Measurements from ENCODE around the gene PC. TPM values are rescaled to one million over a fixed set of nuclear protein-coding genes. Genes with fewer than 3 reads are reported as not detected.

Gene PC
- polyA plus RNA-seq, 3 donors: 4.6 to 7.1 (median 6.0) TPM

GRCh38 chr11:67002921-67003411 lies 44.8 kb upstream of the PC start:
- no peaks in the 10 kb centered on the region for H3K4me1 Mint-ChIP-seq
- no peaks in the 10 kb centered on the region for H3K79me2 ChIP-seq (ENCODE audit: insufficient read depth, low read length)
- H3K9me3 ChIP-seq (replicated peaks in 1 of 2; ENCODE audit: control insufficient read depth in 1 of 2, insufficient read depth in 1 of 2, low read length in 2 of 2): no peaks in the 10 kb centered on the region
- H3K27ac Mint-ChIP-seq: no peak overlapping the region
- no peak overlapping the region for H2AFZ ChIP-seq (ENCODE audit: insufficient read depth, low read depth, low read length, poor library complexity, severe bottlenecking)
- H3K9ac ChIP-seq (ENCODE audit: insufficient read depth, low read length, poor library complexity, severe bottlenecking): no peak overlapping the region
- H3K9me3 Mint-ChIP-seq: peaks cover 0 to 6% (median 0%) of the 10 kb centered on the region in 7 donors
- no peaks in the 10 kb centered on the region for H3K27me3 ChIP-seq (ENCODE audit: control insufficient read depth in 2 of 2, insufficient read depth in 2 of 2, low read length in 2 of 2)
- no peaks in the 10 kb centered on the region for H3K36me3 Mint-ChIP-seq
- TF ChIP-seq, protein P1, sequence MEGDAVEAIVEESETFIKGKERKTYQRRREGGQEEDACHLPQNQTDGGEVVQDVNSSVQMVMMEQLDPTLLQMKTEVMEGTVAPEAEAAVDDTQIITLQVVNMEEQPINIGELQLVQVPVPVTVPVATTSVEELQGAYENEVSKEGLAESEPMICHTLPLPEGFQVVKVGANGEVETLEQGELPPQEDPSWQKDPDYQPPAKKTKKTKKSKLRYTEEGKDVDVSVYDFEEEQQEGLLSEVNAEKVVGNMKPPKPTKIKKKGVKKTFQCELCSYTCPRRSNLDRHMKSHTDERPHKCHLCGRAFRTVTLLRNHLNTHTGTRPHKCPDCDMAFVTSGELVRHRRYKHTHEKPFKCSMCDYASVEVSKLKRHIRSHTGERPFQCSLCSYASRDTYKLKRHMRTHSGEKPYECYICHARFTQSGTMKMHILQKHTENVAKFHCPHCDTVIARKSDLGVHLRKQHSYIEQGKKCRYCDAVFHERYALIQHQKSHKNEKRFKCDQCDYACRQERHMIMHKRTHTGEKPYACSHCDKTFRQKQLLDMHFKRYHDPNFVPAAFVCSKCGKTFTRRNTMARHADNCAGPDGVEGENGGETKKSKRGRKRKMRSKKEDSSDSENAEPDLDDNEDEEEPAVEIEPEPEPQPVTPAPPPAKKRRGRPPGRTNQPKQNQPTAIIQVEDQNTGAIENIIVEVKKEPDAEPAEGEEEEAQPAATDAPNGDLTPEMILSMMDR (IDR thresholded peaks at IDR 0.05): no peak
- intact Hi-C loops (cut with micrococcal nuclease): no loop called here
- H3K4me3 Mint-ChIP-seq: no peak overlapping the region
- no peak for DNase-seq
- WGBS (ENCODE audit: insufficient coverage): 93% methylated on average over 2 of the region's 5 CpGs
- H3K36me3 ChIP-seq (replicated peaks in 1 of 2; ENCODE audit: control insufficient read depth in 1 of 2, insufficient read depth in 2 of 2, low read length in 2 of 2): no peaks in the 10 kb centered on the region
- no peak overlapping the region for H3K4me3 ChIP-seq (replicated peaks in 1 of 3; ENCODE audit: low read depth in 2 of 3, low read length in 3 of 3)
- H3K27me3 Mint-ChIP-seq (ENCODE audit: low read depth in 3 of 3): peaks cover 13 to 22% (median 14%) of the 10 kb centered on the region in 3 donors
- no peak overlapping the region for H3K27ac ChIP-seq (ENCODE audit: low read depth in 1 of 2, low read length in 2 of 2)
- no peaks in the 10 kb centered on the region for H4K20me1 ChIP-seq (ENCODE audit: insufficient read depth, low read length)
- no peak overlapping the region for H3K4me2 ChIP-seq (replicated peaks; ENCODE audit: extremely low read depth, low read length, poor library complexity, severe bottlenecking)
- H3K4me1 ChIP-seq (ENCODE audit: control insufficient read depth in 1 of 2, insufficient read depth in 2 of 2, low read length in 2 of 2): no peaks in the 10 kb centered on the region

- Histone ChIP-seq H3K9ac (ENCODE audit: insufficient read depth, low read length, poor library complexity, severe bottlenecking) (no peak overlapping the region), H3K4me2 (replicated peaks; ENCODE audit: extremely low read depth, low read length, poor library complexity, severe bottlenecking) (no peak overlapping the region), H3K27me3 (ENCODE audit: control insufficient read depth in 2 of 2, insufficient read depth in 2 of 2, low read length in 2 of 2) (no peaks in the 10 kb centered on the region), H3K27ac (ENCODE audit: low read depth in 1 of 2, low read length in 2 of 2) (no peak overlapping the region), H4K20me1 (ENCODE audit: insufficient read depth, low read length) (no peaks in the 10 kb centered on the region), H3K79me2 (ENCODE audit: insufficient read depth, low read length) (no peaks in the 10 kb centered on the region), H3K4me1 (ENCODE audit: control insufficient read depth in 1 of 2, insufficient read depth in 2 of 2, low read length in 2 of 2) (no peaks in the 10 kb centered on the region), H3K36me3 (replicated peaks in 1 of 2; ENCODE audit: control insufficient read depth in 1 of 2, insufficient read depth in 2 of 2, low read length in 2 of 2) (no peaks in the 10 kb centered on the region), H3K9me3 (replicated peaks in 1 of 2; ENCODE audit: control insufficient read depth in 1 of 2, insufficient read depth in 1 of 2, low read length in 2 of 2) (no peaks in the 10 kb centered on the region), H2AFZ (ENCODE audit: insufficient read depth, low read depth, low read length, poor library complexity, severe bottlenecking) (no peak overlapping the region), H3K4me3 (replicated peaks in 1 of 3; ENCODE audit: low read depth in 2 of 3, low read length in 3 of 3) (no peak overlapping the region)
- Mint-ChIP-seq H3K4me3 (no peak overlapping the region), H3K9me3 (peaks cover 0 to 6% (median 0%) of the 10 kb centered on the region in 7 donors), H3K36me3 (no peaks in the 10 kb centered on the region), H3K27ac (no peak overlapping the region), H3K4me1 (no peaks in the 10 kb centered on the region), H3K27me3 (ENCODE audit: low read depth in 3 of 3) (peaks cover 12 to 23% (median 18%) of the 10 kb centered on the region in 3 donors)
- DNase-seq: no peak
- TF ChIP-seq, protein P1 (IDR thresholded peaks at IDR 0.05): no peak
- intact Hi-C loops (cut with micrococcal nuclease): no loop called here
- WGBS (ENCODE audit: insufficient coverage): 100% methylated on average over 2 of the region's 8 CpGs
Measured at GRCh38 chr11:67002297-67002913, 44.2 kb upstream of the PC start.
